OCI-LY7 (cell line): ENCODE data around the gene THAP4. TPM values are rescaled to one million over a fixed set of nuclear protein-coding genes. Genes with fewer than 3 reads are reported as not detected.

Source experiments
- BruUV-seq: library from RNA; stranded (reverse); fragments of 400-500 nt; replicated peaks from 2 replicates; lab custom pipeline; 2021; lab: Mats Ljungman, UMichigan
- CTCF ChIA-PET: fragments of 300-600 bp; sonication (Branson Sonifier 250); formaldehyde crosslinking; loops from one replicate; lab custom pipeline; 2022; ENCODE audit warnings: antibody characterized with exemption; ENCODE audit not compliant: unreplicated experiment; lab: Charles Lee
- POLR2A ChIA-PET: fragments of 300-600 bp; sonication (Branson Sonifier 250); formaldehyde crosslinking; loops from one replicate; lab custom pipeline; 2022; ENCODE audit warnings: antibody characterized with exemption; lab: Charles Lee
- DNase-seq: peaks from one replicate; pipeline ENCODE4 v3.0.0-alpha.2; 2015; ENCODE audit warnings: low spot score
- H2AFZ ChIP-seq: fragments of 200-600 bp; sonication (generic), shearing (Covaris generic); 2 replicates; pipeline ENCODE4 v1.6.1; 2014; ENCODE audit warnings: mild to moderate bottlenecking, antibody characterized with exemption, low read length, moderate library complexity
- H3K27ac ChIP-seq: fragments of 200-600 bp; sonication (generic); 2 replicates; pipeline ENCODE4 v1.5.1; 2014; ENCODE audit warnings: mixed run types, low read depth, mild to moderate bottlenecking, moderate library complexity, low read length, inconsistent platforms; ENCODE audit not compliant: poor library complexity, severe bottlenecking
- H3K36me3 ChIP-seq: fragments of 200-600 bp; sonication (generic); 2 replicates; pipeline ENCODE4 v1.6.1; 2014; ENCODE audit warnings: mild to moderate bottlenecking, antibody characterized with exemption, low read length, moderate library complexity, mixed read lengths; ENCODE audit not compliant: insufficient read depth
- H3K4me1 ChIP-seq: fragments of 200-600 bp; sonication (generic); 2 replicates; pipeline ENCODE4 v1.5.1; 2014; ENCODE audit warnings: mild to moderate bottlenecking, low read length; ENCODE audit not compliant: insufficient read depth, poor library complexity, severe bottlenecking
- H3K4me2 ChIP-seq: fragments of 200-600 bp; sonication (generic); 2 replicates; pipeline ENCODE4 v1.6.1; 2014; ENCODE audit warnings: mild to moderate bottlenecking, low read length
- H3K4me3 ChIP-seq: fragments of 200-600 bp; sonication (generic); 2 replicates; pipeline ENCODE4 v1.5.1; 2014; ENCODE audit warnings: mild to moderate bottlenecking, low read depth, low read length; ENCODE audit not compliant: poor library complexity, severe bottlenecking
- H3K79me2 ChIP-seq: fragments of 200-600 bp; sonication (generic); 2 replicates; pipeline ENCODE4 v1.6.1; 2016; ENCODE audit warnings: low read depth, mild to moderate bottlenecking, low read length, moderate library complexity, mixed read lengths; ENCODE audit not compliant: insufficient read depth
- H3K9me2 ChIP-seq: fragments of 200-600 bp; sonication (generic); 2 replicates; pipeline ENCODE4 v1.6.1; 2016; ENCODE audit warnings: mild to moderate bottlenecking, low read length, mixed read lengths; ENCODE audit not compliant: insufficient read depth
- H3K9me3 ChIP-seq: fragments of 200-600 bp; sonication (generic); 2 replicates; pipeline ENCODE4 v1.6.1; 2014; ENCODE audit warnings: mild to moderate bottlenecking, mixed run types, low read length, mixed read lengths
- H4K20me1 ChIP-seq: fragments of 200-600 bp; sonication (generic); 2 replicates; pipeline ENCODE4 v1.6.1; 2014; ENCODE audit warnings: mild to moderate bottlenecking, antibody characterized with exemption, low read length, moderate library complexity, mixed read lengths; ENCODE audit not compliant: insufficient read depth
- EZH2phosphoT487 ChIP-seq: fragments of 200-600 bp; sonication (generic); IDR thresholded peaks from 2 replicates; pipeline ENCODE4 v1.6.1; 2018; ENCODE audit warnings: low read depth, borderline replicate concordance, mild to moderate bottlenecking, mixed run types, antibody characterized with exemption, low read length, moderate library complexity, mixed read lengths
- intact Hi-C: fragments of 100-400 bp; cut with micrococcal nuclease; formaldehyde crosslinking; loops from one replicate; pipeline ENCODE4 v1.10.0; 2022; ENCODE audit not compliant: unreplicated experiment
- total RNA-seq, 2 experiments: library from RNA; depleted of rRNA in 1 of 2; stranded (reverse); fragments of >200 nt in 1 of 2; shearing (Covaris generic) in 1 of 2; gene quantifications; 2 replicates each; pipeline ENCODE4 v1.2.3, GENCODE V29; 2014 to 2022
- TF ChIP-seq, protein P1 (sequence below): fragments of 200-600 bp; sonication (generic); conservative IDR thresholded peaks from 2 replicates; pipeline ENCODE4 v1.5.1; 2014; ENCODE audit warnings: mild to moderate bottlenecking, antibody characterized with exemption, low read length, moderate library complexity, mixed read lengths

THAP4 gene
- total RNA-seq, 2 experiments from 2014 or later = 61.6 to 65.6 TPM

DNA sequence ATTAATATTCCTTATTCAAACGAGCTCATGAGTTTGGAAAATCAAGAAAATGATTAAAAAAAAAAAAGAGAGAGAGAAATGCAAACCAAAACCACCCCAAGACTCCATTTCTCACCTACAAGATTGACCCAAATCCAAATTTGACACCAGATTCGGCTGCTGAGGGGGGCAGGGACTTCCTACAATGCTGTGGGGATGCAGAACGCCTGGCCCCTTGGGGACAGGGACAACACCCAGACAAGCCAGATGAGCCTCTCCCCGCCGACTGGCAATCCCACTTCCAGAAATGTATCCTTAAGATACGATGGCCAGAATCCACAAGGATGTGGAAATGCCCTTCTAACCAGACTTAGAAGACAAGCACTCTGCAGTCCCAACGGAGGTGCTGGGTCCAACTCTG is 57.7 kb downstream of the THAP4 start:
- H3K36me3 ChIP-seq = peaks cover 42% of the 10 kb centered on the region
- H3K9me2 ChIP-seq = no peaks in the 10 kb centered on the region
- intact Hi-C loops = no loop called here
- no peaks in the 10 kb centered on the region for H3K9me3 ChIP-seq
- H3K79me2 ChIP-seq = no peaks in the 10 kb centered on the region
- H4K20me1 ChIP-seq = no peaks in the 10 kb centered on the region
- ChIA-PET CTCF (no interaction called here), POLR2A (no interaction called here)
- H3K4me1 ChIP-seq = no peaks in the 10 kb centered on the region
- no peak for TF ChIP-seq EZH2phosphoT487
- TF ChIP-seq, protein P1, sequence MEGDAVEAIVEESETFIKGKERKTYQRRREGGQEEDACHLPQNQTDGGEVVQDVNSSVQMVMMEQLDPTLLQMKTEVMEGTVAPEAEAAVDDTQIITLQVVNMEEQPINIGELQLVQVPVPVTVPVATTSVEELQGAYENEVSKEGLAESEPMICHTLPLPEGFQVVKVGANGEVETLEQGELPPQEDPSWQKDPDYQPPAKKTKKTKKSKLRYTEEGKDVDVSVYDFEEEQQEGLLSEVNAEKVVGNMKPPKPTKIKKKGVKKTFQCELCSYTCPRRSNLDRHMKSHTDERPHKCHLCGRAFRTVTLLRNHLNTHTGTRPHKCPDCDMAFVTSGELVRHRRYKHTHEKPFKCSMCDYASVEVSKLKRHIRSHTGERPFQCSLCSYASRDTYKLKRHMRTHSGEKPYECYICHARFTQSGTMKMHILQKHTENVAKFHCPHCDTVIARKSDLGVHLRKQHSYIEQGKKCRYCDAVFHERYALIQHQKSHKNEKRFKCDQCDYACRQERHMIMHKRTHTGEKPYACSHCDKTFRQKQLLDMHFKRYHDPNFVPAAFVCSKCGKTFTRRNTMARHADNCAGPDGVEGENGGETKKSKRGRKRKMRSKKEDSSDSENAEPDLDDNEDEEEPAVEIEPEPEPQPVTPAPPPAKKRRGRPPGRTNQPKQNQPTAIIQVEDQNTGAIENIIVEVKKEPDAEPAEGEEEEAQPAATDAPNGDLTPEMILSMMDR = no peak
- no peak overlapping the region for H3K4me2 ChIP-seq
- no peak overlapping the region for H3K4me3 ChIP-seq
- no peak for DNase-seq
- no peak overlapping the region for H3K27ac ChIP-seq
- no TSS peak for BruUV-seq
- H2AFZ ChIP-seq = no peak overlapping the region

DNA sequence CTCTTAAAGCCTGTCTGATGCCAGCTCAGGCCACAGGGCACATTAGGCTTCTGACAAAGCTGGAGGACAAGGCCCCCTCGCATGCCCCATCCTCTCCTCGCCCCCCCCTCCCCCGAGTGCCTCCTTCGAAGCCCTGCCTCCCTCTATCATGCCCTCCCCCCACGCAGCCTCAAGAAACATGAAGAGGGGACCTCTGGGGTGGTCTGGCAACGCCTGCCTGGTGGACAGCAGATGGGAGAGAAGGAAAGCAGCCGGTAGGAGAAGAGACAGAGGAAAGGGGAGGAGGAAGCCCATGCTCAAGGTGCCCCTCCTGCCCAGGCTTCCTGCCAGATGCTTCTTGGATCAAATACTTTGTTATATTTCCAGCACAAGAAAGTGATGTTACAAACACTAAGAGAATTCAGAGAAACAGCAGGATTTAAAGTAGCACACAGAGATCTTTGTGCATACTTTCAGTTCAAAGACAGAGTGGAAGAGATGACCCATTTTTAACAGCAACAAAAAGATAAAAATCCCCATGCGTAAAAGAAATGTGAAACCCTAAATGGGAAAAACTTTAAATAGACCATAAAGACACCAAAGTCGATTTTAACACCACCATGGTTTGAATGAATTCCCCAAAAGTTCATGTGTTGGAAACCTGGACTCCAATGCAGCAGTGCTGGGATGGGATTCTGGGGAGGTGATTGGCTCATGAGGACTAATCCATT is 59.4 kb downstream of the THAP4 start:
- ChIA-PET POLR2A (no interaction called here), CTCF (no interaction called here)
- Histone ChIP-seq H3K79me2 (no peaks in the 10 kb centered on the region), H3K9me2 (no peaks in the 10 kb centered on the region), H3K4me2 (no peak overlapping the region), H4K20me1 (no peaks in the 10 kb centered on the region), H3K9me3 (no peaks in the 10 kb centered on the region), H3K4me3 (no peak overlapping the region), H3K4me1 (no peaks in the 10 kb centered on the region), H3K36me3 (peaks cover 25% of the 10 kb centered on the region), H3K27ac (no peak overlapping the region), H2AFZ (no peak overlapping the region)
- no peak for DNase-seq
- TF ChIP-seq, protein P1 = no peak
- TF ChIP-seq EZH2phosphoT487 = no peak
- no TSS peak for BruUV-seq
- intact Hi-C loops = no loop called here

DNA sequence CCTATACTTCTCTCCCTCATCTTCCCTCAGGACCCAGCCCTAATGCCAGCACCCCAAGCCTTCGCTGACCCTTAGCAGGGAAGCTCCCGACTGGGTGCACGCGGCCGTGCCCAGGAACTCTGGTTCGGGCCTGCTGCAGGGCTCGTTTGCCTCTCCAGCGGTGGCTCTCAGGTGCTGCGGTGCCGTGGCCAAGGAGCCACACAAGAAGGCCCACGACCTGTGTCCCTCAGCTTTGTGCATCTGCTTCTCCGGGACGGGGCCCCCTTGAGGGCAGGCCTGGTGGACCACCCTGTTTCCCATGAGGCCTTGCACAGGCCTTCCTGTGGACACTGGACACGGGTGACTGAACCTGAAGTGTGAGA is 60.7 kb downstream of the THAP4 start:
- H2AFZ ChIP-seq = no peak overlapping the region
- H3K9me2 ChIP-seq = no peaks in the 10 kb centered on the region
- no peak overlapping the region for H3K4me2 ChIP-seq
- intact Hi-C loops = no loop called here
- BruUV-seq = no TSS peak
- ChIA-PET CTCF (no interaction called here), POLR2A (no interaction called here)
- TF ChIP-seq EZH2phosphoT487 = no peak
- TF ChIP-seq, protein P1 = no peak
- no peaks in the 10 kb centered on the region for H3K4me1 ChIP-seq
- H3K79me2 ChIP-seq = no peaks in the 10 kb centered on the region
- no peak overlapping the region for H3K4me3 ChIP-seq
- H3K36me3 ChIP-seq = peaks cover 16% of the 10 kb centered on the region
- H3K27ac ChIP-seq = no peak overlapping the region
- DNase-seq = no peak
- H4K20me1 ChIP-seq = no peaks in the 10 kb centered on the region
- no peaks in the 10 kb centered on the region for H3K9me3 ChIP-seq
